KMS-11 (cell line): Measurements from ENCODE around the gene TRAF3IP3.

ENCODE experiments used
- H2AFZ ChIP-seq: fragments of 200-600 bp; sonication (generic); 2 replicates; pipeline ENCODE4 v1.6.1; 2016; ENCODE audit warnings: antibody characterized with exemption, mixed run types, low read depth
- H3K27ac ChIP-seq: fragments of 200-600 bp; sonication (generic); 2 replicates; pipeline ENCODE4 v1.6.1; 2016; ENCODE audit warnings: mild to moderate bottlenecking, mixed run types
- H3K27me3 ChIP-seq: fragments of 200-600 bp; sonication (generic); 2 replicates; pipeline ENCODE4 v1.6.1; 2017; ENCODE audit warnings: mild to moderate bottlenecking, low read depth, mixed run types, moderate library complexity; ENCODE audit not compliant: insufficient read depth
- H3K36me3 ChIP-seq: fragments of 200-600 bp; sonication (generic); 2 replicates; pipeline ENCODE4 v1.6.1; 2017; ENCODE audit warnings: mild to moderate bottlenecking, mixed run types; ENCODE audit not compliant: insufficient read depth
- H3K4me1 ChIP-seq: fragments of 200-600 bp; sonication (generic); 2 replicates; pipeline ENCODE4 v1.6.1; 2016; ENCODE audit warnings: mild to moderate bottlenecking, low read depth, mixed run types; ENCODE audit not compliant: poor library complexity, severe bottlenecking
- H3K4me2 ChIP-seq: fragments of 200-600 bp; sonication (generic); 2 replicates; pipeline ENCODE4 v1.7.0; 2016; ENCODE audit warnings: mild to moderate bottlenecking, mixed run types
- H3K4me3 ChIP-seq: fragments of 200-600 bp; sonication (generic); IDR thresholded peaks from 2 replicates; pipeline ENCODE4 v1.6.1; 2017; ENCODE audit warnings: low read depth, low read length, mixed read lengths; ENCODE audit not compliant: insufficient read depth
- H3K79me2 ChIP-seq: fragments of 200-600 bp; sonication (generic); 2 replicates; pipeline ENCODE4 v1.6.1; 2016; ENCODE audit warnings: low read depth, mixed run types; ENCODE audit not compliant: insufficient read depth
- H3K9ac ChIP-seq: fragments of 200-600 bp; sonication (generic); 2 replicates; pipeline ENCODE4 v1.6.1; 2016; ENCODE audit warnings: mild to moderate bottlenecking, mixed run types
- H4K20me1 ChIP-seq: fragments of 200-600 bp; sonication (generic); 2 replicates; pipeline ENCODE4 v1.6.1; 2016; ENCODE audit warnings: mild to moderate bottlenecking, mixed run types; ENCODE audit not compliant: insufficient read depth
- TF ChIP-seq, protein P1 (sequence below): fragments of 200-600 bp; sonication (generic); conservative IDR thresholded peaks from 2 replicates; pipeline ENCODE4 v1.6.1; 2017; ENCODE audit warnings: low read depth, mild to moderate bottlenecking, antibody characterized with exemption, low read length, moderate library complexity, mixed read lengths

Gene TRAF3IP3

DNA sequence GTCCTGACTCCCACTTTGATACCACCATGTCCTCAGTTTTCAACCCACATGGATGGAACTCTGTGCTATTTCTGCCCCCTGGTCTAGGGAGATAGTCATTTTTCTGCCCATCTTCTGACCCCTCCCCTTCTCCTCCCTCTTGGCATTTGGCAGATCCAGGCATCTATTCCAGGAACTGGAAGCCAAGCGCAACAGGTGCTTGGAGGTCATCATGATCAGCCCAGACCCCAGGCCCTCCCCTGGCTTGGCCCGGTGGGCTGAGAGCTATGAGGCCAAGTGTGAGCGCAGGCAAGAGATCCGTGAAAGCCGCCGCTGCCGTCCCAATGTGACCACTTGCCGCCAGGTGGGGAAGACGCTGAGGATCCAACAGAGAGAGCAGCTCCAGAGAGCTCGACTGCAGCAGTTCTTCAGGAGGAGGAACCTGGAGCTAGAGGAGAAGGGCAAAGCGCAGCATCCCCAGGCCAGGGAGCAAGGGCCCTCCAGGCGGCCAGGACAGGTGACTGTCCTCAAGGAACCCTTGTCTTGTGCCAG lies 4.0 kb downstream of the TRAF3IP3 start:
- Histone ChIP-seq H3K36me3 (no peaks in the 10 kb centered on the region), H3K79me2 (no peaks in the 10 kb centered on the region), H3K9ac (no peak overlapping the region), H3K4me3 (no peak overlapping the region), H2AFZ (no peak overlapping the region), H3K4me1 (peaks cover 39% of the 10 kb centered on the region), H3K27me3 (no peaks in the 10 kb centered on the region), H4K20me1 (no peaks in the 10 kb centered on the region), H3K4me2 (no peak overlapping the region), H3K27ac (no peak overlapping the region)
- TF ChIP-seq, protein P1, sequence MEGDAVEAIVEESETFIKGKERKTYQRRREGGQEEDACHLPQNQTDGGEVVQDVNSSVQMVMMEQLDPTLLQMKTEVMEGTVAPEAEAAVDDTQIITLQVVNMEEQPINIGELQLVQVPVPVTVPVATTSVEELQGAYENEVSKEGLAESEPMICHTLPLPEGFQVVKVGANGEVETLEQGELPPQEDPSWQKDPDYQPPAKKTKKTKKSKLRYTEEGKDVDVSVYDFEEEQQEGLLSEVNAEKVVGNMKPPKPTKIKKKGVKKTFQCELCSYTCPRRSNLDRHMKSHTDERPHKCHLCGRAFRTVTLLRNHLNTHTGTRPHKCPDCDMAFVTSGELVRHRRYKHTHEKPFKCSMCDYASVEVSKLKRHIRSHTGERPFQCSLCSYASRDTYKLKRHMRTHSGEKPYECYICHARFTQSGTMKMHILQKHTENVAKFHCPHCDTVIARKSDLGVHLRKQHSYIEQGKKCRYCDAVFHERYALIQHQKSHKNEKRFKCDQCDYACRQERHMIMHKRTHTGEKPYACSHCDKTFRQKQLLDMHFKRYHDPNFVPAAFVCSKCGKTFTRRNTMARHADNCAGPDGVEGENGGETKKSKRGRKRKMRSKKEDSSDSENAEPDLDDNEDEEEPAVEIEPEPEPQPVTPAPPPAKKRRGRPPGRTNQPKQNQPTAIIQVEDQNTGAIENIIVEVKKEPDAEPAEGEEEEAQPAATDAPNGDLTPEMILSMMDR, result no peak

DNA sequence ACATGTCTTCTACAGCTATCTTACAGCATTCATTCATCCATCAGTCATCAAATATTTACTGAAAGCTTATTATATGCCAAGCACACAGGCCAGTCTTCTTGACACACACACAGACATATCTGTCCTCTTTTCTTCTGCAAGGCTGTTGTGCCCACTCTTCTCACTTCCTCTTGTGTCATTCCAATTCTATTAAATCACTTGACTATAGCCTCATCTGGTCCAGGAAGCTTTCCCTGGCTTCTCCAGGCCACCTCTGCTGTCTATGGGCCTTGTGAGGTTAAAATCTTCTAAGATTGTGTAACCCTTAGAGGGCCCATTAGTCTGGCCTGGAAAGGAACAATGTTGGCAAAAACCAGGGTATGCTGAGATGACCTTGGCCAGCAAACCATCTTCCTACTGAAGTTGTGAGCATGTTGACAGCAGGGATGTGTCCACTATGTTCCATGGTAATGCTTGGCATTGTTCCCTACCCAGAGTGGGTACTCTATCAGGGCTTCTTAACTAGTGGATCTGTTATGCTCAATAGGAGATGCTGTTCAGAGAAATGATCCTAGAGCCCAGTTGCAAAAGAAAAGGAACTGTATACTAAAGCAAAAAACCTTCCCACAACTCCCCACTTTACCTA lies 5.3 kb downstream of the TRAF3IP3 start:
- H3K79me2 ChIP-seq, result no peaks in the 10 kb centered on the region
- H3K4me3 ChIP-seq, result no peak overlapping the region
- peaks cover 36% of the 10 kb centered on the region for H3K4me1 ChIP-seq
- no peak overlapping the region for H3K4me2 ChIP-seq
- TF ChIP-seq, protein P1, result no peak
- no peaks in the 10 kb centered on the region for H3K36me3 ChIP-seq
- no peak overlapping the region for H2AFZ ChIP-seq
- no peak overlapping the region for H3K9ac ChIP-seq
- no peaks in the 10 kb centered on the region for H4K20me1 ChIP-seq
- no peaks in the 10 kb centered on the region for H3K27me3 ChIP-seq
- no peak overlapping the region for H3K27ac ChIP-seq

DNA sequence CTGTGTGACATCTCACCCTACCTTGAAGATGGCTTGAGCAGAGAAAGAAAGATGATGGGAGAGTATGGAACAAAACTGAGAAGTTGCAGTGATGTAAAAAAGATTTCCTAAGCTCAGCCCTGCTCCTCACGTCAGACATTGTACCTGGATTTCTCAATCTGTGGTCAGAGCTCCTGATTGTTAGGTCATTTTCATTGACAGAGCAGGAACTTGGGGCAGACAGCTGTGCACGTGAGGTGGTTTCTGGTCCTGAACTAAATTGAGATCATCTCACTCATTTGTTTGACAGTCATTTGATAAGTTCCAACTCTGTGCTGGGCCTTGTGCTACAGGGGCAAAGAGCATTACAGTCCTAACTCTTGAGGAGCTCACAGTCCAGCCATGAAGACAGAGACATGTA lies 10.2 kb downstream of the TRAF3IP3 start:
- H3K4me2 ChIP-seq, result peak overlapping the region; percentile 74; the same call in 1 of the 2 replicates
- no peak overlapping the region for H2AFZ ChIP-seq
- H3K4me3 ChIP-seq, result no peak overlapping the region
- H3K27me3 ChIP-seq, result no peaks in the 10 kb centered on the region
- no peaks in the 10 kb centered on the region for H4K20me1 ChIP-seq
- TF ChIP-seq, protein P1, result no peak
- H3K27ac ChIP-seq, result no peak overlapping the region
- no peak overlapping the region for H3K9ac ChIP-seq
- no peaks in the 10 kb centered on the region for H3K36me3 ChIP-seq
- peaks cover 10% of the 10 kb centered on the region for H3K79me2 ChIP-seq
- peaks cover 39% of the 10 kb centered on the region for H3K4me1 ChIP-seq

DNA sequence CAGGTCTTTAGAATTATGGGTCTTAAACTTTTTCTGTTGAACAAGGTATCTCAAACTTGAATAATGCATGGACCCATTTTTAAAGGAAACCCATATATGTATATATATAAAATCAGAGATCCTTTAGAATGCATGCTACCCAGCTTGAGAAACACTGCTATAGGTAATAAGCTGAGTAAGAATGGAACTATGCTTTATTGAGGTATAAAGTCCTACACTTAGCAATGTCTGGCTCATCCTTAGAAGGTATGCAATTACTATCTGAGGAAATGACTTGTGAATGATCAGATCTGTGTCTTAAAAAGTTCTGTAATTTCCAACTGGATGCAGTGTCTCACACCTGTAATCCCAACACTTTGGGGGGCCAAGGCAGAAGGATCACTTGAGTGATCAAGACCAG lies 11.2 kb downstream of the TRAF3IP3 start:
- H3K4me3 ChIP-seq, result no peak overlapping the region
- peaks cover 10% of the 10 kb centered on the region for H3K79me2 ChIP-seq
- H2AFZ ChIP-seq, result no peak overlapping the region
- H3K9ac ChIP-seq, result peak overlapping the region; percentile 0; the same call in 1 of the 2 replicates
- H3K4me2 ChIP-seq, result peak overlapping the region; percentile 74
- H4K20me1 ChIP-seq, result no peaks in the 10 kb centered on the region
- peak overlapping the region; percentile 76; the same call in 1 of the 2 replicates for H3K27ac ChIP-seq
- no peaks in the 10 kb centered on the region for H3K27me3 ChIP-seq
- TF ChIP-seq, protein P1, result no peak
- peaks cover 39% of the 10 kb centered on the region for H3K4me1 ChIP-seq
- H3K36me3 ChIP-seq, result no peaks in the 10 kb centered on the region
